ENCODE measurements around the gene TOX2.

TOX2 gene

GRCh38 chr20:43991261-43991660 lies 76.6 kb downstream of the TOX2 start:
- Histone ChIP-seq H3K9ac (no peak overlapping the region), H3K27me3 (no peaks in the 10 kb centered on the region), H3K9me3 (peaks cover 7% of the 10 kb centered on the region; the same call in 1 of the 2 replicates), H3K4me1 (no peaks in the 10 kb centered on the region), H3K4me3 (no peak overlapping the region), H3K36me3 (no peaks in the 10 kb centered on the region), H3K4me2 (no peak overlapping the region), H4K20me1 (no peaks in the 10 kb centered on the region), H3K27ac (no peak overlapping the region)
- no peak for TF ChIP-seq Cebpa-rat (IDR thresholded peaks at IDR 0.05)

DNA sequence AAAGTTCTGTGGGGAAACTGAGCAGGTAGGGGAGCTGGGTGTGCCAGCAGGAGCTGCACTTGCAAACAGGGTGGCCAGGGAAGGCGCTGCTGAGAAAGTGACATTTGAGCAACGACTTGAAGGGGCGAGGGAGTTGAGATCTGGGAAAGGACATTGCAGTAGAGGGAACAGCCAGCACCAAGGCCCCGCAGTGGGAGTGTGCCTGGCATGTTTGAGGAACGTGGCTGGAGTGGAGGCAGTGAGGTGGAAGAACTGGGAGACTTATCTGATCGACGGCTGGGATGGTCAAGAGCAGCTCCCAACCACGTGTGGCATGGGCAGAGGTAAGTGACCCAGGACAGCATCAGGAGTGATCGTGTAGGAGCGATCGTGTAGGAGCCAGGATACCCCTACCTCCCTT lies 77.3 kb downstream of the TOX2 start:
- Histone ChIP-seq H4K20me1 (no peaks in the 10 kb centered on the region), H3K27ac (no peak overlapping the region), H3K9me3 (peaks cover 7% of the 10 kb centered on the region; the same call in 1 of the 2 replicates), H3K4me2 (no peak overlapping the region), H3K4me1 (no peaks in the 10 kb centered on the region), H3K27me3 (no peaks in the 10 kb centered on the region), H3K36me3 (no peaks in the 10 kb centered on the region), H3K9ac (no peak overlapping the region), H3K4me3 (no peak overlapping the region)
- TF ChIP-seq Cebpa-rat (IDR thresholded peaks at IDR 0.05): no peak

GRCh38 chr20:43992885-43993284 lies 78.2 kb downstream of the TOX2 start:
- Histone ChIP-seq H3K27me3 (no peaks in the 10 kb centered on the region), H3K4me3 (no peak overlapping the region), H3K4me1 (no peaks in the 10 kb centered on the region), H3K4me2 (no peak overlapping the region), H3K9me3 (peaks cover 7% of the 10 kb centered on the region; the same call in 1 of the 2 replicates), H3K27ac (no peak overlapping the region), H4K20me1 (no peaks in the 10 kb centered on the region), H3K36me3 (no peaks in the 10 kb centered on the region), H3K9ac (no peak overlapping the region)
- no peak for TF ChIP-seq Cebpa-rat (IDR thresholded peaks at IDR 0.05)

DNA sequence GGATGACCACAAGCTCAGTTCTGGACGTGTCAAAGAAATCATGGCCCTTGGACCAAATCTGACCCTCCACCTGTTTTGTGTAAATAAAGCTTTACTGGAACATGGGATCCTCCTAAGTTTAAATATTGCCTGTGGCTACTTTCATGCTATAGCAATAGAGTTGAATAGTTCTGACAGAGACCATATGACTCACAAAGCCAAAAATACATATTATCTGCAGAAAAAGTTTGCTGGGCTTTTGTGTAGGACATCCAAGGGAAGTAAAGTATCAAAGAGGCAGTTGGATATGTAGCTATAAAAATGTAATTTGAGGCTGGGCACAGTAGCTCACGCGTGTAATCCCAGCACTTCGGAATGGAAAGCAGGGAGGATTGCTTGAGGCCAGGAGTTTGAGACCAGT lies 78.9 kb downstream of the TOX2 start:
- Histone ChIP-seq H3K27ac (no peak overlapping the region), H3K27me3 (no peaks in the 10 kb centered on the region), H3K4me3 (no peak overlapping the region), H3K9me3 (peaks cover 7% of the 10 kb centered on the region; the same call in 1 of the 2 replicates), H3K36me3 (no peaks in the 10 kb centered on the region), H3K9ac (no peak overlapping the region), H3K4me1 (no peaks in the 10 kb centered on the region), H3K4me2 (no peak overlapping the region), H4K20me1 (no peaks in the 10 kb centered on the region)
- TF ChIP-seq Cebpa-rat (IDR thresholded peaks at IDR 0.05): no peak

DNA sequence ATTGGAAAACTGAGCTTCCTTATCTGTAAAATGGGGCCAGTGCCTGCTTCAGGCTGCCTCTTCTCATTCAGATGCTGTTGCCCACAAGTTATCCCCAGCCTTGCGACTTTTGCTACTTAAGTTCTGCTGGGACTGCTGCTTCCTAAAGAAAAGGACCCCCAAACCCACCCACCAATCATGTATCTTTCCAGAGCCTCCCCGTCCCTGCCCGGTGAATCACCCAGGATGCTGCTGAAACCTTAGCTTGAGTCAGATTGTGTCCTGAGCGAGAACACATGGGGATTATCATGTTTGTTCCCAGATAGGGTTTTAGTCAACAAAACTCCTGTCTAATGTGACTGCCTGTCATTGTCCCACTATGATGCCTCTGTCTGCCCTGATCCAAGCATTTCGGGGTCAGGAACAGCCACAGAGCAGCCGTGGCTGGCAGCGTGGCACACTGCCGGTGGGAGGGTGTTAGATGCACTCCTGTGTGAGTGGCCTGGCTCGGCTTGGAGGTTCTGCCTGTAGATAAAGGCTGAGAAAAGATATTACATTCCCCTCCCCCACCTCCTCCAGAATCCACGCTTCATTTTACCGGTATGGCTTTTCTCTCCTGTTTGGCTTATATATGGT lies 79.9 kb downstream of the TOX2 start:
- peaks cover 7% of the 10 kb centered on the region; the same call in 1 of the 2 replicates for H3K9me3 ChIP-seq
- H3K27ac ChIP-seq: no peak overlapping the region
- TF ChIP-seq Cebpa-rat (IDR thresholded peaks at IDR 0.05): no peak
- H3K4me2 ChIP-seq: no peak overlapping the region
- no peak overlapping the region for H3K4me3 ChIP-seq
- H3K4me1 ChIP-seq: no peaks in the 10 kb centered on the region
- H3K36me3 ChIP-seq: no peaks in the 10 kb centered on the region
- H3K9ac ChIP-seq: no peak overlapping the region
- no peaks in the 10 kb centered on the region for H3K27me3 ChIP-seq
- H4K20me1 ChIP-seq: no peaks in the 10 kb centered on the region

DNA sequence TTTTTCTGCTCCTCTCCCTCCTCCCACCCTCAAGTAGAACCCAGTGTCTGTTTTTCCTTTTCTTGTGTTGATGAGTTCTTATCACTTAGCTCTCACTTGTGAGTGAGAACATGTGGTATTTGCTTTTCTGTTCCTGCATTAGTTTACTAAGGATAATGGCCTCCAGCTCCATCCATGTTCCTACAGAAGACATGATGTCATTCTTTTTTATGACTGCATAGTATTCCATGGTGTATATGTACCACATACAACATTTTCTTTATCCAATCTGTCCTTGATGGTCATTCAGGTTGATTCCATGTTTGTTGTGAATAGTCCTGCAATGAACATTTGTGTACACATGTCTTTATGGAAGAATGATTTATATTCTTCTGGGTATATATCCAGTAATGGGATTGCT lies 81.0 kb downstream of the TOX2 start:
- no peaks in the 10 kb centered on the region for H3K4me1 ChIP-seq
- no peaks in the 10 kb centered on the region for H3K36me3 ChIP-seq
- H3K4me3 ChIP-seq: no peak overlapping the region
- no peak overlapping the region for H3K4me2 ChIP-seq
- TF ChIP-seq Cebpa-rat (IDR thresholded peaks at IDR 0.05): no peak
- H3K27ac ChIP-seq: no peak overlapping the region
- no peaks in the 10 kb centered on the region for H4K20me1 ChIP-seq
- H3K27me3 ChIP-seq: no peaks in the 10 kb centered on the region
- no peak overlapping the region for H3K9ac ChIP-seq
- H3K9me3 ChIP-seq: no peaks in the 10 kb centered on the region

DNA sequence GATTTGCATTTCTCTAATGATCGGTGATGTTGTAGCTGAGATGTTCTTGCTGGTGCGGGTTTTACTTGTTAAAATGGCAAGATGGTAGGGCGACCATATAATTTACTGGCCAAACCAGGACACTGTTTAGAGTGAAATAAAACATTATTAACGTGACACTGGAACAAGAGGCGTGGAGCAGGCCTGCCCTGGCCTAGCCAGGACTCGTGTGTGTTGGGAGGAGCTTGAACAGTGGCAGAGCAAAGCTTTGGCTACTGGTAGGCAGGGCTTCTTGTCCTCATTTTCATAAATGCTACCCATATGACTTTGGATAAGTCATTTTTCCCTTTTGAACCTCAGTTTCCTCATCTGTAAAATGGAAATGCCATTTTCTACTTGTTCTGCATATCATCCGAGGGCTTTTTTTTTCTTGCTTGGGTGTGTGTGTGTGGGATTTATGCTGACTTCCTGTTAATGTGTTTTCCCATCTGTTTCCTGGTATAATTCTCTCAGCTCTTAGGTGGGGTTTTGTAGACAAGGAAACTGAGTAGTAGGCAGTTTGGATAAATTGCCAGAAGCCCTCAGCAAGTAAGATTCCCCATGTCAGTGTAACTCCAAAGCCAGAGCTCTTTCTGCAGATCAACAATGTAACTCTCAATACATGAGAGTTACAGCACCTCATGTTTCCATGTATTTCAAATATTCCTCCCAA lies 81.7 kb downstream of the TOX2 start:
- Histone ChIP-seq H3K27me3 (no peaks in the 10 kb centered on the region), H3K4me1 (no peaks in the 10 kb centered on the region), H3K4me2 (no peak overlapping the region), H4K20me1 (no peaks in the 10 kb centered on the region), H3K9ac (no peak overlapping the region), H3K27ac (no peak overlapping the region), H3K36me3 (no peaks in the 10 kb centered on the region), H3K4me3 (no peak overlapping the region), H3K9me3 (no peaks in the 10 kb centered on the region)
- no peak for TF ChIP-seq Cebpa-rat (IDR thresholded peaks at IDR 0.05)

DNA sequence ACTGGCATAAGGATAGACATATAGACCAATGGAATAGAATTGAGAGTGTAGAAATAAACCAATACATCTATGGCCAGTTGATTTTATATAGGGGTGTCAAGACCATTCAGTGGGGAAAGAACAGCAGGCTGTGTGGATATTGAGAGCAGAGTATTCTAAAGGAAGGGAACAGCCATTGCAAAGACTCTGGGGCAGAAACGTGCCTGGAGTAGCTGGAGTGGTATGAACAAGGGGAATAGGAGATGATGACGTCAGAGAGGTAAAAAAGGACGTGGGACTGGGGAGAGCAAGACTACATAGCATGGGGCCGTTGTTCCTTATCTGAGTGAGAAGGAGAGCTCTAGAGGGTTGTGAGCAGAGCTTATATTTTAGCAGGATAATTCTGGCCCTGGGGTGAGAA lies 85.2 kb downstream of the TOX2 start:
- no peak overlapping the region for H3K9ac ChIP-seq
- no peak overlapping the region for H3K27ac ChIP-seq
- TF ChIP-seq Cebpa-rat (IDR thresholded peaks at IDR 0.05): no peak
- no peak overlapping the region for H3K4me2 ChIP-seq
- no peaks in the 10 kb centered on the region for H4K20me1 ChIP-seq
- H3K9me3 ChIP-seq: no peaks in the 10 kb centered on the region
- no peaks in the 10 kb centered on the region for H3K27me3 ChIP-seq
- peaks cover 5% of the 10 kb centered on the region; the same call in 1 of the 2 replicates for H3K4me1 ChIP-seq
- H3K4me3 ChIP-seq: no peak overlapping the region
- no peaks in the 10 kb centered on the region for H3K36me3 ChIP-seq

- no peak overlapping the region for H3K4me3 ChIP-seq
- no peak overlapping the region for H3K9ac ChIP-seq
- H3K9me3 ChIP-seq: no peaks in the 10 kb centered on the region
- H4K20me1 ChIP-seq: no peaks in the 10 kb centered on the region
- H3K27me3 ChIP-seq: no peaks in the 10 kb centered on the region
- H3K27ac ChIP-seq: no peak overlapping the region
- no peaks in the 10 kb centered on the region for H3K36me3 ChIP-seq
- no peak for TF ChIP-seq Cebpa-rat (IDR thresholded peaks at IDR 0.05)
- H3K4me2 ChIP-seq: no peak overlapping the region
- peaks cover 5% of the 10 kb centered on the region; the same call in 1 of the 2 replicates for H3K4me1 ChIP-seq
Observed at GRCh38 chr20:44001667-44002596, 87.3 kb downstream of the TOX2 start.

GRCh38 chr20:44002861-44003260 lies 88.2 kb downstream of the TOX2 start:
- Histone ChIP-seq H3K27me3 (no peaks in the 10 kb centered on the region), H3K4me1 (peaks cover 5% of the 10 kb centered on the region; the same call in 1 of the 2 replicates), H4K20me1 (no peaks in the 10 kb centered on the region), H3K36me3 (no peaks in the 10 kb centered on the region), H3K4me2 (no peak overlapping the region), H3K9ac (no peak overlapping the region), H3K9me3 (no peaks in the 10 kb centered on the region), H3K27ac (no peak overlapping the region), H3K4me3 (no peak overlapping the region)
- TF ChIP-seq Cebpa-rat (IDR thresholded peaks at IDR 0.05): no peak

All from BLaER1 (cell line).